ENCODE results near the gene ANK3.
A peak's percentile ranks its signal among the peaks of the same experiment; 100 is the strongest.

ANK3 gene

DNA sequence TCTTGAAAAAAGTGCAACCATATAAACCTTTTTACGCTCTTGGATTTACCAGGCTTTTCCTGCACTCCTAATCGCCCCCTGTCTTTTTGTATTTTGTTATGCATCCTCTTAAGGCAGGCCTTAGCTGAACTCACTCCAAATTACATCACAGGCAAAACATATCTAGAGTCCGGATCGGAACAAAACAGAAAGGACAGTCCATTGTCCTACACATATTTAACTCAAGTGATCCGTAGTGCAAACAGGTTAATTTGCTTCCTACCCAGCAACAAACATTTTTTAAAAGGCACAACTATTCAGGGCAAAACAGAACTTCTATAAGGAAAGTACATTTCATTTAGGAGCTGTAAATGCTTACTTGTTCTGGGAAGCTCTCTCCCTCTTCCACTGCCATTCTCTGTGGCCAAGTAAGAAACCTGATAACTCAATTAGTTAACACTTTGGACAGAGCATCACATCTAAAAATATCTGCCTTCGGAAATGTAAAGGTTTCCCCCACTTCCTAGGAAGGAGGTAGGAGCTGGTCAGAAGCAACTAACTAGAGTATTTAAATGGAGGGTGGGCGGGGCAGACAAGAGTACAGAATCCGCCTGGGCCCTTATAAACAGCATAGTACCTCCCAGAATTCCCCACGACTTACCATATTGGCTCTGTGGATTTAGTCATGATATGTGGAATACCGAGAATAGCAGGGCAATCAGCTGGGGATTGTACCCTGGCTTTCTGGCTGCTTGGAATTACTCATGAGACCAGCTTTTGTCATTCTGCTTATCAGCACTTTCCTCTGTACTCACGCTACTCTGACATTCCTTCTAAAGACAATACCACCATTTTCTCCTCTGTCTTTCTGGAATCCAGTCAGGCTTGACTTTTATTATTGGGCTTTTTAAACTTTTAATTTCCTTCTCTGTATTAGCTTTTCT, 89.5 kb downstream of the ANK3 start:
- Histone ChIP-seq H3K4me1 (no peaks in the 10 kb centered on the region), H3K27ac (peak overlapping the region in 1 of 2 donors; percentile 42), H3K27me3 (no peaks in the 10 kb centered on the region), H3K4me3 (peak overlapping the region in 1 of 2 donors; percentile 31), H3K9me3 (no peaks in the 10 kb centered on the region), H3K36me3 (no peaks in the 10 kb centered on the region)
- intact Hi-C loops (cut with DNase I; ENCODE audit: low total_unique reads): no loop called here
- no peak for DNase-seq
- TF ChIP-seq, protein P1, sequence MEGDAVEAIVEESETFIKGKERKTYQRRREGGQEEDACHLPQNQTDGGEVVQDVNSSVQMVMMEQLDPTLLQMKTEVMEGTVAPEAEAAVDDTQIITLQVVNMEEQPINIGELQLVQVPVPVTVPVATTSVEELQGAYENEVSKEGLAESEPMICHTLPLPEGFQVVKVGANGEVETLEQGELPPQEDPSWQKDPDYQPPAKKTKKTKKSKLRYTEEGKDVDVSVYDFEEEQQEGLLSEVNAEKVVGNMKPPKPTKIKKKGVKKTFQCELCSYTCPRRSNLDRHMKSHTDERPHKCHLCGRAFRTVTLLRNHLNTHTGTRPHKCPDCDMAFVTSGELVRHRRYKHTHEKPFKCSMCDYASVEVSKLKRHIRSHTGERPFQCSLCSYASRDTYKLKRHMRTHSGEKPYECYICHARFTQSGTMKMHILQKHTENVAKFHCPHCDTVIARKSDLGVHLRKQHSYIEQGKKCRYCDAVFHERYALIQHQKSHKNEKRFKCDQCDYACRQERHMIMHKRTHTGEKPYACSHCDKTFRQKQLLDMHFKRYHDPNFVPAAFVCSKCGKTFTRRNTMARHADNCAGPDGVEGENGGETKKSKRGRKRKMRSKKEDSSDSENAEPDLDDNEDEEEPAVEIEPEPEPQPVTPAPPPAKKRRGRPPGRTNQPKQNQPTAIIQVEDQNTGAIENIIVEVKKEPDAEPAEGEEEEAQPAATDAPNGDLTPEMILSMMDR (IDR thresholded peaks at IDR 0.05): no peak

- no peak for DNase-seq
- H3K27me3 ChIP-seq: no peaks in the 10 kb centered on the region
- intact Hi-C loops (cut with DNase I; ENCODE audit: low total_unique reads): no loop called here
- H3K36me3 ChIP-seq: no peaks in the 10 kb centered on the region
- no peak overlapping the region for H3K27ac ChIP-seq
- H3K4me1 ChIP-seq: no peaks in the 10 kb centered on the region
- no peaks in the 10 kb centered on the region for H3K9me3 ChIP-seq
- TF ChIP-seq, protein P1 (IDR thresholded peaks at IDR 0.05): no peak
- no peak overlapping the region for H3K4me3 ChIP-seq
Observed at GRCh38 chr10:60299390-60299778, 90.3 kb downstream of the ANK3 start.

GRCh38 chr10:60298408-60299389, 91.0 kb downstream of the ANK3 start:
- Histone ChIP-seq H3K4me1 (no peaks in the 10 kb centered on the region), H3K9me3 (no peaks in the 10 kb centered on the region), H3K4me3 (no peak overlapping the region), H3K27ac (no peak overlapping the region), H3K27me3 (no peaks in the 10 kb centered on the region), H3K36me3 (no peaks in the 10 kb centered on the region)
- DNase-seq: no peak
- TF ChIP-seq, protein P1 (IDR thresholded peaks at IDR 0.05): no peak
- intact Hi-C loops (cut with DNase I; ENCODE audit: low total_unique reads): no loop called here

GRCh38 chr10:60296073-60296472, 93.6 kb downstream of the ANK3 start:
- intact Hi-C loops (cut with DNase I; ENCODE audit: low total_unique reads): no loop called here
- H3K27me3 ChIP-seq: no peaks in the 10 kb centered on the region
- no peak for DNase-seq
- TF ChIP-seq, protein P1 (IDR thresholded peaks at IDR 0.05): no peak
- H3K4me3 ChIP-seq: no peak overlapping the region
- H3K9me3 ChIP-seq: no peaks in the 10 kb centered on the region
- no peak overlapping the region for H3K27ac ChIP-seq
- peaks cover 0 to 8% (median 0%) of the 10 kb centered on the region in 4 donors for H3K4me1 ChIP-seq
- H3K36me3 ChIP-seq: no peaks in the 10 kb centered on the region

GRCh38 chr10:60295028-60295937, 94.4 kb downstream of the ANK3 start:
- H3K36me3 ChIP-seq: no peaks in the 10 kb centered on the region
- H3K27me3 ChIP-seq: no peaks in the 10 kb centered on the region
- TF ChIP-seq, protein P1 (IDR thresholded peaks at IDR 0.05): no peak
- no peak for DNase-seq
- peaks cover 0 to 8% (median 0%) of the 10 kb centered on the region in 4 donors for H3K4me1 ChIP-seq
- no peaks in the 10 kb centered on the region for H3K9me3 ChIP-seq
- intact Hi-C loops (cut with DNase I; ENCODE audit: low total_unique reads): no loop called here
- no peak overlapping the region for H3K4me3 ChIP-seq
- no peak overlapping the region for H3K27ac ChIP-seq
